Endometrial microvascular endothelial cells (primary cell): ENCODE data around the gene GAS2. TPM values are rescaled to one million over a fixed set of nuclear protein-coding genes. Genes with fewer than 3 reads are reported as not detected.

Experiments used
- in situ Hi-C: cut with HindIII; loops from 2 replicates; pipeline ENCODE4 v1.10.0; 2017; ENCODE audit warnings: low sequenced_read_pairs, low pct_unique_long_range_greater_than_20kb; ENCODE audit errors: inconsistent ontology term
- total RNA-seq: library from RNA; depleted of rRNA; stranded (reverse); fragments of >200 nt; gene quantifications from one replicate; pipeline ENCODE4 v1.2.3, GENCODE V29; 2015; ENCODE audit errors: inconsistent ontology term

Gene GAS2
- total RNA-seq, 1 donor from 2014 or later = 3.6 TPM

- in situ Hi-C loops = no loop called here
Measured at GRCh38 chr11:22669368-22669767, 3.0 kb downstream of the GAS2 start.

- in situ Hi-C loops = no loop called here
Measured at GRCh38 chr11:22670830-22671229, 4.4 kb downstream of the GAS2 start.

- in situ Hi-C loops = no loop called here
Measured at GRCh38 chr11:22671751-22672150, 5.3 kb downstream of the GAS2 start.

GRCh38 chr11:22674470-22675439, 8.3 kb downstream of the GAS2 start:
- in situ Hi-C loops = no loop called here

GRCh38 chr11:22677153-22677903, 10.9 kb downstream of the GAS2 start:
- in situ Hi-C loops = no loop called here

- in situ Hi-C loops = no loop called here
Measured at GRCh38 chr11:22680628-22681027, 14.2 kb downstream of the GAS2 start.

- in situ Hi-C loops = no loop called here
Measured at GRCh38 chr11:22681281-22681812, 14.9 kb downstream of the GAS2 start.

- in situ Hi-C loops = no loop called here
Measured at GRCh38 chr11:22684082-22684481, 17.7 kb downstream of the GAS2 start.

- in situ Hi-C loops = no loop called here
Measured at GRCh38 chr11:22685111-22685510, 18.7 kb downstream of the GAS2 start.

GRCh38 chr11:22688914-22689313, 22.5 kb downstream of the GAS2 start:
- in situ Hi-C loops = no loop called here

GRCh38 chr11:22690257-22690656, 23.8 kb downstream of the GAS2 start:
- in situ Hi-C loops = no loop called here

- in situ Hi-C loops = no loop called here
Measured at GRCh38 chr11:22690871-22691270, 24.5 kb downstream of the GAS2 start.

- in situ Hi-C loops = no loop called here
Measured at GRCh38 chr11:22699388-22699787, 33.0 kb downstream of the GAS2 start.

- in situ Hi-C loops = no loop called here
Measured at GRCh38 chr11:22702031-22702430, 35.6 kb downstream of the GAS2 start.

- in situ Hi-C loops = no loop called here
Measured at GRCh38 chr11:22703040-22703439, 36.6 kb downstream of the GAS2 start.

GRCh38 chr11:22703591-22703990, 37.2 kb downstream of the GAS2 start:
- in situ Hi-C loops = no loop called here

GRCh38 chr11:22707119-22707899, 40.9 kb downstream of the GAS2 start:
- in situ Hi-C loops = no loop called here

GRCh38 chr11:22711071-22711770, 44.8 kb downstream of the GAS2 start:
- in situ Hi-C loops = no loop called here
